NCI-H2196 treated with DMSO at 0.1 percent for 48 hours (cell line): Measurements from ENCODE around the gene SUMO3.

Experiments used
- DNase-seq: peaks from one replicate; lab custom pipeline; 2025; ENCODE audit not compliant: unreplicated experiment; lab: John Stamatoyannopoulos, UW

The SUMO3 gene

DNA sequence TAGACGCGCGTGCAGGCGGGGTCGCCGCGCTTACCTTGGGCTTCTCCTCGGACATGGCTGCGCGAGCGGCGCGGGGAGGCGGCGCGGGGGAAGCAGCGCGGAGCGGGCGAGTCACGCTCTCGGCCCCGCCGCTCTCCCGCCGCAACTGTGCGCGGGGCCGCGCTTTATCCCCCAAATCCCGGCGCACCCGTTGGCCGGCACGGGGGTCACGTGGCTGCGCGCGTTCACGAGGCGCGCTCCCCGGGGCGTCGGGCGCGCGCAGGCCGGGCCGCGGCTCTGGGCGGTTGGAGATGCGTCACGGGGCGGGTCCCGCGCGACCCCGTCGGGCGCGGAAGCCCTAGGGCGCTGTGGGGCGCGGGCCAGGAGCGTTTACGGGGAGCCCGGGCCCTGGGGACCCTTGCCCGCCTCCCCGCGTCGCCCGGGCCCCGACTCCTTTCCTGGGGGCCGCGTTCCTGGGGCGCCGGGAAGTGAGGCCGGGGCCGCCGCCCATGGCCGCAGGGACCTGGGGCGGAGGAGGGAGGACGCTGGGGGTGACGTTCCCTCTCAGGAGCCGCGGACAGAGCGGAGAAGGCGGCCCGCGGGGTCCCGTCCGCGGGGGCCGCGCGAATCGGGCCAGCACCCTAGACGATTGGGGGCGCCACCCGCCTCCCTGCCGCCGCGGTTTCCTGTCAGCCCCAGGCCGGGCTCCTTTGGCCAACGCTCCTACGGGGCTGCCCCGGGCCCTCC, at the start of gene SUMO3:
TSS of gene SUMO3 (minus strand) at position 149 of the 726 bp plus-strand sequence. CDS start at position 55, 94 bp downstream.
- DNase-seq = peak; percentile 41

DNA sequence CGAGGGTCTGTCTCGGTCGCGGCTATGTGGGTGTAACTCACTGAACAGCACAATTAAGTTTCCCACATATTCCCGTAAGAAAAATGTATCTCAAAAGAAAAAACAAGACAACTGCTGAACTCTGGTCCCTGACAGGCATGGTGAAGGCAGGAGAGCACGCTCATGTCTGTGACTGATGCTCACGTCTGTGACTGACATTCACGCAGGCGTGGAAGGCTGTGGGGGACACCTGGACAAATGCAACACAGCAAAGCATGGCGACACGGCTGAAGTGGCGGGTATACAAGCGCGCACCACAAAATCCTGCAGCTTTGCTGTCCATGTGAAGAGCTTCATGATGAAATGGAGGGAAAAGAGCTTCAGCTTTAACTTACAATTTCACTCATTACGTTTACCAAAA, 49.6 kb upstream of the SUMO3 start:
- DNase-seq = no peak

DNA sequence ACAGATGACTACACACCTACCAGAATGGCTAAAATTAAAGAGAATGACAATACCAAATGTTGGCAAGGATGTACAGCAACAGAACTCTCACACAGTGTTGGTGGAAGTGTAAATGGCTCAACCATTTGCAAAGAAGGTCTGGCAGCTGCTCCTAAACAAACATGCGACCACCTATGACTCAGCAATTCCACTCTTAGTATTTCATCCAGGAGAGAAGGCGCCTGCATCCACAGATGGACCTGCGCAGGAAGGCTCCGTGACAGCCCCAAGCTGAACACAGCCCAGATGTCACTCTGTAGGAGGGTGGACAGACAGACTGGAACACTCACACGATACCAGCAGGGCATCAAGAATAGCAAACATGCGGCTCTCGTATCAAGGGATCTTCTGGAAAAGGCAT, 48.9 kb upstream of the SUMO3 start:
- DNase-seq = no peak

DNA sequence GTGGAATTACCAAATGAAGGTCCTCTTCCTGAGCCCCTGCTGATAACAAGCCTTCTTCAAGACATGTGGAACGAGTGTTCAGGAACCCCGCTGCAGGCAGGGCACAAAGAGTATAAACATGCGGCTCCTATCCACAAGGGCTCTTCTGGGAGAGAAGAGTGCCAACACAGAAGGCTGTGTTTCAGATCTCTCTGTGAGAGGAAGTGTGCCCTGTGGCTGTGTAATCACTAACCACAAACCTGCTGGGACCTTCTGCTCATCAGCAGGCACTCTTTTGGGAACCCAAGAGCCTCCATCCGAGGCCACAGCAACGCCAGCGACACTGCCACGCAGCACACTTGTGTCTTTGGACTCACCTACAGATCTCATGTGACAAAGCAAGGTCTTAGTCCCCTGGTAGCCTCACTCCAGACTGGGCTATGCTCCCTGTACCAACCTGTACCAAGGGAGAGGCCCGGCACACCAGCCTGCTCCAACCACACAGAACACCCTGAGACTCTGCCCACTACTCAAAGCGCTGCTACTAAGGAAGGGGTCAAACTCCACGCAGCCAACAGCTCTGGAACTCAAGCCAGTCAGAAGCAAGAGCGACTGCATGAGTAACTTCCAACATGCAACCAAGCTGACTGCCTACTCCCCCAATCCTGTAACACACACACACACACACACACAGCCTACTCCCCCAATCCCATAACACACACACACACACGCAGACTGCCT, 47.9 kb upstream of the SUMO3 start:
- DNase-seq = no peak

DNA sequence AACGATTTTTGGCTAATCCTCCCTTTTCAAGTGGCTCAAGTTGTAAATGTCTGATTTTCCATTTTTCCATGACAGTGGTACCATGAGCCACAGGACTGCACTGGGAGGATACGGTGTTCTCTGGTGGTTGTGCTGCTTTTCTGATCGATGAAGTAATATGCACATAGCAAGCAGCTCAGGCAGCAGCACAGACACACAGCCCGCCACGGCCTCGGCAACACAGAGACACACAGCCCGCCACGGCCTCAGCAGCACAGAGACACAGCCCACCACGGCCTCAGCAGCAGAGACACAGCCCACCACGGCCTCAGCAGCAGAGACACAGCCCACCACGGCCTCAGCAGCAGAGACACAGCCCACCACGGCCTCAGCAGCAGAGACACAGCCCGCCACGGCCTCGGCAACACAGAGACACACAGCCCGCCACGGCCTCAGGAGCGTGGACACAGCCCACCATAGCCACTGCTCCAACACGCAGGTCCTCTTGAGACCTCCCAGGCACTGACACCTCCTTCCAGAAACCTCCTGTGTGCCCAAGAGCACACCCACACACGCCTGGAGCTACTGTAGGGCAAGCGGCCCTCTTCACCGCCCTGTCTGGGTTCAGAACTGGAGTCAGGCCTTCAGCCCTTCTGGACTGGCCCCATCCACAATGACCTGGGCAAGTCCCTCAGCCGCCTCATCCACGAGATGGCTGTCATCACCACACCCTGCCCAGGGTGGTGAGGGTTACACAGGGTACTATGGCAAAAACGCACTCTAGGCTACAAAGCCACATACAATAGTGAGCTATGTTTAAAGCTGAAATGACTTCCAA, 45.2 kb upstream of the SUMO3 start:
- DNase-seq = no peak

DNA sequence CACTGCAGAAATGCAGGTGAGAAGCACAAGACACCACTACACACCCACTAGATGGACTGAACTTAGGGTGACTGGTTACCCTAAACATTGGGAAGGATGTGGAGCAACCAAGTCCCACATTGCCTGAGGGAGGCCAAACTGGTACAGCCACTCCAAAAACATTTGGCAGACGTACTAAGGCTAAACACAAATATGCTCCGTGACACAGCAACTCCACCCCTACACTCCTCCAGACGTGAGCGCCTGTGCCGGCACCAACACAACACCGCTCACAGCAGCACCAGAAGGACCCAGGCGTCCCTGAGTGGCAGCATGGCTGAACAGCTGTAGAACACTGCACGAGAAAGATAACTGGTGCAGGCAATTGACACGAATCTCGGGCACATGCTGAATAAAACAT, 40.9 kb upstream of the SUMO3 start:
- no peak for DNase-seq

DNA sequence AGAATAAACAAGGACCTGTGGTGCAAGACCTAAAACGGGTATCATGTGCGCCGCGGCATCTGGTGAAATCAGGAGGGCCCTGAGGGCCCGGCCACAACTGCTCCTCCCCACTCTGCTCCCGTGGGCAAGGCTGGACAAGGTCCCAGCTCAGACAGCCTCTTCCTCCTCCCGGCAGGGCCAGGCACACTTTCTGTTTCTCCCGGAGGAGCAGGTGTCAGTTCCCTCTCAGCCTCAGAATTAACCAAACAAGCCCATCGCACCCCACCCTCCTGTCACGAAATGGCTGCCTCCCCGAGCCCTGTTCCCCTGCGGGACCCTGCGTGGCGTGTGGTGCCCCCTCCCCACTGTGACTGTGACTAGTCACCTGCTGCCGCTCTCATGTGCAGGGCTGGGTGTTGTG, 40.4 kb upstream of the SUMO3 start:
- no peak for DNase-seq

DNA sequence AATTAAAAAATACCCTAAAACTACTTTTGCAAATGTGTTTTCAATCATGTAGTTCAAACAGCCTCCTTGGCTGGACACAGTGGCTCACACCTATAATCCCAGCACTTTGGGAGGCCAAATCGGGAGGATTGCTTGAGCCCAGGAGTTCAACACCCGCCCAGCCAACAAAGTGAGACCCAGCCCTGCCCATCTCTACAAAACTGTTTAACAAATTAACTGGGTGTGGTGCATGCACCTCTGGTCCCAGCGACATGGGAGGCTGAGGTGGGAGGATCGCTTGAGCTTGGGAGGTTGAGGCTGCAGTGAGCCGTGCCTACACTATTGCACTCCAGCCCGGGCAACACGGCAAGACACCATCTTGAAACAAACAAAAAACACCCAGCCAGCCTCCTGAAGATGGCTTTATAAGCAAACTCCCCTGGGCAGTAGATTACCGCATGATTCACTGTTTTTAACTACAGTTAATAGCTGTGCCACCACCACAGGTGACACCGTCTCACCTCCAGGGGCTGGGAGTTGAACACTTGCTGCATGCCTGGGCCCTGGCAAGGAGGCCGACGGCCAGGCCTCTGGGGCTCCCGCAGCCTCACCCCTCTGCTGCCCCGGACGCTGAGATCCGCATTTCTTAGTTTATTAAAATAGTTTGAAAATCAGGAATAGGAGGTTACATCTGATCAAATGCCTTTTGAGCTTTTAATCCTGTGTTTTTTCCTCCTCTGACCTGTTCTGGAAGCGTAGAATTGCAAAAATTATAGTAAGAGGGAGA, 39.4 kb upstream of the SUMO3 start:
- DNase-seq = no peak

DNA sequence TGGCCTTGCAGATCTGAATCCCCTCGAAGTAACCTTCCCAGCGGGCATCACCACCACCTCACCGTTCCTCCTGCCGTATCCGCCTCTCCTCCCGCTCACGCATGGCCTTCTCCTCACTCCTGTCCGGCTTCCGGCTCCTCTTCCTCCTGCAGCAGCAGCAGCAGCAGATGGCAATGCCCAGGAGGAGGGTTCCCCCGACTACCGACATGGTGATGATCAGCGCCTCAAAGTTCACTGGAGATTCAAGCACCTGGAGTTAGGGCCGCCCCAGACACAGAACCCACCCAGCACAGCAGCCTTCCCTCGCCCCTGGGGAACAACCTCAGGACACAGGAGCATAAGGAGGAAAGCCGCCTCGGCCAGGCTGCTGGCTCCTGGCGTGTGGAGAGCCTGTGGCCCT, 38.3 kb upstream of the SUMO3 start:
- DNase-seq = no peak

DNA sequence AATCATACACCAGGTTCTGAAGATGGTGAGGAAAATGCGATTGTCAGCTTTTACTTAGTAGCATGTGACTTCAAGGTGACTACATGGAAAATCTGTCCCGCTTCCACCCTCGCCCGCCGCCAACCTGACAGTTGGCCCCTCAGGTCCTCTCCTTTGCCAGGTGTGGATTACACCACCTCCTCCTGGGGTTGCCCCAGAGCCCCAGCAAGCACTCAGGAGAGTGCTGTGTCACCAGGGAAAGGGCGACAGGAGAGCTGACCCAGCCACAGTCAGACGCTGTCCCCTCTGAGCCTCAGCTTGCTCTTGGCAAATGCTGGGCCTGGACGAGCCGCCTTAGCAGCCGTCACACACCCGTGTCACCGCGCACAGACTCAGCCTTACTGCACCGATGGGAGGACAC, 37.7 kb upstream of the SUMO3 start:
- no peak for DNase-seq

DNA sequence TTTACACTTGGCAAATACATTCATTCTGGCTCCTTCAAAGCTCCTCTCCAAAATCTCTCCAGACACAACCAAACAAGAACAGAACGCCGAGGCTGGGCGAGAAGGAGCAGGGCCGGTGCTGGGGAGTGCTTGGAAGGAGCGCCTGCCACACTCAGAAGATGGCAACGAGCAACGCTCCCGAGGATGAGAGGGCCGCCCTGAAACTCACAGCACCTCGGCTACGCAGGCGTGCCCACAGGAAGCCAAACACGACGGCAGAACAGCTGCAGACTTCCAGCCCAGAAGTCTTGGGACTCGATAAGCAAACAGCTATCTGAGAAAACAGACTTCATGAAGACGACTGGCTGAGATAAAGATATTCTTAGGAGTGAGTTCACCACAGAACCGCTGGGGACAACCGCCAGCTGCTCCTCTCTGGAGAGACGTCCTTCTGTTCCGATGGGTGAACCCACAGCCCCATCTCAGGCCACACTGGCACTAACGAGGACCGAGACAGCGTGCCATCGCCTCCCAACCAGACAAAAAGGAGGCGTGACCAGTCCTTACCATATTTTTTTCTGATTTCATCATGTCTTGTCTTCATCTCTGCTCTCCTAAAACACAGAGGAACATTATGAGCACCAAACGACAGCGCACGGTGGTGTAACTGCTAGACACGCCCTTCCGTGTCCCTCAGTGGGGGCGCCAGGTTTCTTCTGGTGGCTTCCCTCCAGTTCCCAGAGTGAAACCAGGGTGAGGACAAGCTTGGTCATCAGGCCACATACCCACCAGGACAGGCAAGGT, 37.0 kb upstream of the SUMO3 start:
- no peak for DNase-seq

DNA sequence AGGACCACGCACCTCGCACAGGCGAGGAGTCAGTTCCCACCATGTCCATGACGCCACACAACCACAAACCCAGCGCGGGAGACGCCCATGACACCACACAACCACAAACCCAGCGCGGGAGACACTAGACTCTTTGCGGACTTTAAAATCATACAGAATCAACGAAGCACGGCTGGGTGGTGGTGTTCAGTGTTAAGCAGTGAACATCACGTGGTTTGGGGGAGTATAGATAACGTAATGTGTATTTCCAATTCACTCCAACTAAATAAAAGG, 36.5 kb upstream of the SUMO3 start:
- no peak for DNase-seq

DNA sequence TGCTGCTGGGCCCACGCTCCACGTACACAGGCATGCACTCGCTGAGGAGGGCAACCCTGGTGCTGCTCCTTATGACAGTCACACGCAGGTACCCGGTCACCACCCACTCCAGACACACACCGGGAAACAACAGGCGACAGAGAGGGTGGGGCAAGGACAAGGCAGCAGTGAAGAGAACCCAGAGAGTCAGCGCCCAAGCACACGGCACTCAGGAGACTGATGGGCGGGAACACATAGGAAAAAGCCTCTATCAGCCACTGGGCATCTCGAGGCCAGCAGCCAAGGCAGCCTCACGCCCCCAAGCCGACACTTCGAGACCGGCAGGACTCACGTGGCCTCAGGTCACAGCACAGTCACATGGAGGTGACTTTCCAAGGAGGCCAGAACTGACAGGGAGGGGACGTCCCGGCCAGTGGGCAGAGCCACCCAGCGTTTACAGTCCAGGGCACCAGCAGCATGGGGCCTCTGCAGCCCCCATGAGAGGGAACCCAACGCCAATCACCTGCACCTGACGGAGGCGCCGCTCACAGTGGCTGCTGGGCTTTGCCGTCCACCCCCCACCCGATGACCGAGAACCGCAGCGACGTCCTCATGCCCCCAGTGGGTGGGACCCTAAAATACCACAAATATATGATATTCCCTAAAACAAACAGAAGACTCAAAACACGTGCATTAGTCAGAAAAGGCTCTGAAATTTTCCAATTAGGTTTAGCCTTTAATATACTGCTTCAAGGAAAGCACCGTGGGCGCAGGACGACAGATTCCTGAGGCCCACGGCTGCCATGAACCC, 35.9 kb upstream of the SUMO3 start:
- no peak for DNase-seq

DNA sequence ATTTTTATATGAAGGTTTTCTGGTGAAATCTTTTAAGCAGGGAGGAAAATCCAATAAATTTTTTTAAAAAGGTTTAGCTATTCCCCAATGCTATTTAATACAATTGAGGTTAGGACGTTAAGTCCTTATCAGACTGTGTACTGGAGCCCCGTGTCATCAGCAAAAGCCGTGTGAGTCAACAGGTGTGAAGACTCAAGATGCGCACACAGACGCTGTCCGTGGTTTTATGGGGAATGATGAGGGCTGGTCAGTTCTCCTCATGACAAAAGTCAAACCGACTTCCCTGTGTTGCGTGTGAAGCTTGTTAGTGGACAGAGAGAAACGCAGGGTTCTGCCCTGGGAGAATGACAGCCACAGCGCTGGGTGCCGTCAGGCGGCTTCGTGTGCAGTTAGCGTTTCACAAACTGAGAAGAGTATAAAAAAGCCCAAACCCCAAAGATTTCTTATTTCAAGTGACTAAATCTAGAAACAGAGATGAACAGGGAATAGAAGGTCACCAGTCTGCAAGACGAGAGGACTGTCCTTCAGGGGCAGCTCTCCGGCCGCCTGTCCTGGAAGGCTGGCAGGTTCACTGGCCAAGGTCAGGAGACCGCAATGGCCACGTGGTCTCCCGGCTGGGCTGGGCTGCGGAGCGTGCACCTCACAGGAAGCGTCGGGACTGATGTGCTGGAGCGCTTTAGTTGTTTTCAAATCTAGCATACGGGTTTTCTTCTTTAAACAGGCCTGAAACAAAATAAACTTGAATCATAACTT, 33.2 kb upstream of the SUMO3 start:
- DNase-seq = no peak

DNA sequence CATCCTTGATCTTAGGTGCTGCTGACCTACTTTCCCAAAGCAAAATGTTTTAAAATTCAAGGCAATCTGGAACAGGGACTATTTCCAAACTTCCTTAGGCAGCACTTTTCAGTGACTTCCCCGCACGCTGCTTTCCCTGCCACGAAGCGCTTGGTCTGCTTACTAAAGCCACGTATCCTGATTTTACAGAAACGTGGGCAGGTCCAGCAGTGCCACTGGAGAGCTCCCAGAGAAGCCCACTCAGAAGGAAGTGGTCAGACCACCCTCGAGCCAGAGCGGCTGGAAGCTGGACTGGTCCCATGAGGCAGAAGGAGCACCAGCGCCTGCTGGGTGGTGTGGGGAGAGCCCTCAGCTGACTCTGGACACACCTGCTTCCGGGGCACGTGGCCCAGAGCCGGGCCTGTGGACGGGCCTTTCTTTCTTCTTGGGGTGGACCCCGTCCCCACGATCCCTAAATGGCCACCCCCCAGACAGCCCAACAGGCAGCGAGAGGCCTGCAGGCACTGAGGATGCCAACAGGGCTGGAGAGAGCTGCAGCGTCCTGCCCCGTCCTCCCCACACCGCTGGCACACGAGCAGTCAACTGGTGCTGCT, 32.4 kb upstream of the SUMO3 start:
- no peak for DNase-seq

DNA sequence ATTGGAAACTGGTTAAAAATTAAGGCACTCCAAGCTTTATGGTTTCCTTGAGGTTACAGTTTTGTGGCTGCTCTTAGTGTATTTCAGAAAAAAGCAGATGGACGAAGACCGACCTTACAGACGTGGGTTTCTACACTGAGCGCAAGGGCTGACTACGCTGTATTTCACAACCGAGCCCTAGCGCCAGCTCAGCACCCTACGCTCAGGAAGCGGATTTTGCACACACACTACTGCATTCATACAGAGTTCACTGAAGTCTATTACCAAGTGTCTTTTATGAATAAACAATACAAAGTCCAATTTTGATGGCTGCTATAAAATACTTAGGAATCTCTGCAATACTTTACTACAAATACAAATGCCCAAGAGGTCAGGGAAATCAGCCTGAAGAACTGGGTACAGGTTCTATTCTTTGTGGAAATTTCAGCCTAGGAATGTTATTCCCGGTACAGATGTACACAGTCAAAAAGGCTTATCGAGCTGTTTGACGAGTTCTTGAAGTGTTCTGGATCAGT, 31.8 kb upstream of the SUMO3 start:
- no peak for DNase-seq

DNA sequence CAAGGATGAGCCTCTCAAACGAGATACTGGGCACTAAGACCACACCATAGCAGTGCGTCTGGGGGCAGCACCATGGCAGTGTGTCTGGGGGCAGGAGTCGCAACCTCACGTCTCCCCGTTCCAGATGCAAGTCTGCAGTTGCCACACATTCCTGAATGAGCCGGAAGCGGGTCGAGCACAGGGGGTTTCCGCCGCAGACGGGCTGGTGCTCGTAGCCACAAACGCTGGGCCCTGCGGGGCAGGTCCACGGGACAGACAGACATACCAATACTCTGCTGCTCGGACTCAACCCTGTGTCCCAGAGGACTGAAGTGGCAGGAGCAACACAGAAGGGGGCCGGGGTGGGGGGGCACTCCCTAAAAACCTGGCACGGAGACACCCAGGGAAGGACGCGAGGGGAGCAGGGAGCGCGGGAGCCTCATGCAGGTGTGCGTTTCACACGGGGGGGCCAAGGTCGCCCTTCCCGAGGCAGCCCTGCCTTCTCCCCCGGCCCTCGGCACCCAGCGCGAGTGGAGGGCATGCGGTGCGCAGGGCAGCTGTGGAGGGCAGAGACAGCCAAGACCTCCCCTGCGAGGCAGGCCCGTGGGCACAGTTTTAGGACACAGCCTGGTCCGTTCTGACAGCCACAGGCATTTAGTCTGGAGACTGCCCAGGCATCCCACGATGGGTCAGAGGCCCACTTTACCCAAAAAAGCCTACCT, 31.1 kb upstream of the SUMO3 start:
- DNase-seq = no peak
